H1 (cell line): ENCODE data around the gene BBX. TPM values are rescaled to one million over a fixed set of nuclear protein-coding genes. Genes with fewer than 3 reads are reported as not detected.

ENCODE experiments used
- CTCF ChIA-PET: fragments of 300-600 bp; sonication (Branson Sonifier 250); formaldehyde crosslinking; loops from one replicate; lab custom pipeline; 2021; ENCODE audit not compliant: partially characterized antibody; lab: Charles Lee
- POLR2A ChIA-PET: fragments of 300-600 bp; sonication (Branson Sonifier 250); formaldehyde crosslinking; loops from one replicate; lab custom pipeline; 2021; ENCODE audit warnings: inconsistent platforms; ENCODE audit not compliant: partially characterized antibody; lab: Charles Lee
- DNase-seq, 2 experiments: peaks; one replicate each; pipeline versions ENCODE4 v3.0.0 to v3.0.0-alpha.2; 2010 to 2022; ENCODE audit warnings: low spot score in 2 of 2, low read depth in 1 of 2, mixed read lengths in 1 of 2
- FAIRE-seq: peaks from 2 replicates; lab custom pipeline; 2011; peaks lifted over from hg19 to GRCh38; lab: Jason Lieb, UNC
- H2AFZ ChIP-seq: 2 replicates; pipeline ENCODE4 v1.8.1; 2012; ENCODE audit warnings: low read length, inconsistent platforms
- H2AK5ac ChIP-seq: 2 replicates; pipeline ENCODE4 v1.6.1; 2013; ENCODE audit warnings: low read depth, low read length
- H2BK120ac ChIP-seq: replicated peaks from 2 replicates; pipeline ENCODE3; 2013; ENCODE audit warnings: low read depth, low read length, inconsistent platforms
- H2BK12ac ChIP-seq: 2 replicates; pipeline ENCODE4 v1.6.1; 2013; ENCODE audit warnings: low read depth, low read length
- H2BK15ac ChIP-seq: 2 replicates; pipeline ENCODE4 v1.6.1; 2013; ENCODE audit warnings: low read length
- H2BK20ac ChIP-seq: 2 replicates; pipeline ENCODE4 v1.6.1; 2013; ENCODE audit warnings: low read length
- H2BK5ac ChIP-seq: 2 replicates; pipeline ENCODE4 v1.6.1; 2013; ENCODE audit warnings: low read depth, low read length
- H3K14ac ChIP-seq: 2 replicates; pipeline ENCODE4 v1.6.1; 2013; ENCODE audit warnings: inconsistent platforms; ENCODE audit not compliant: insufficient read length
- H3K18ac ChIP-seq: 2 replicates; pipeline ENCODE4 v1.6.1; 2013; ENCODE audit warnings: low read length; ENCODE audit errors: extremely low read depth
- H3K23ac ChIP-seq: 2 replicates; pipeline ENCODE4 v1.6.1; 2013; ENCODE audit warnings: inconsistent platforms; ENCODE audit not compliant: insufficient read length
- H3K23me2 ChIP-seq: 2 replicates; pipeline ENCODE4 v1.6.1; 2013; ENCODE audit warnings: low read depth, low read length
- H3K27ac ChIP-seq: 2 replicates; pipeline ENCODE4 v1.6.1; 2011; ENCODE audit warnings: low read depth, low read length, inconsistent platforms
- H3K27me3 ChIP-seq, 4 experiments: replicated peaks in 1 of 4; 1 replicate in 1 of 4; 2 replicates in 3 of 4; pipeline versions ENCODE4 v1.6.1 to v1.8.1; 2011 to 2013; ENCODE audit warnings: low read length in 3 of 4, mild to moderate bottlenecking in 3 of 4, inconsistent platforms in 2 of 4, mixed read lengths in 2 of 4, moderate library complexity in 1 of 4; ENCODE audit not compliant: control insufficient read depth in 3 of 4, insufficient read depth in 3 of 4; ENCODE audit errors: extremely low read depth in 1 of 4
- H3K36me3 ChIP-seq, 4 experiments: 2 replicates each; pipeline versions ENCODE4 v1.6.1 to v1.8.1; 2011 to 2013; ENCODE audit warnings: mild to moderate bottlenecking in 4 of 4, low read length in 3 of 4, moderate library complexity in 2 of 4, control low read depth in 1 of 4, inconsistent platforms in 1 of 4; ENCODE audit not compliant: insufficient read depth in 4 of 4, control insufficient read depth in 2 of 4
- H3K4ac ChIP-seq: replicated peaks from 2 replicates; pipeline ENCODE3; 2013; ENCODE audit warnings: low read length, low read depth, mixed read lengths, inconsistent platforms; ENCODE audit not compliant: insufficient read length
- H3K4me1 ChIP-seq, 4 experiments: replicated peaks in 1 of 4; 1 replicate in 1 of 4; 2 replicates in 3 of 4; pipeline versions ENCODE4 v1.6.1 to v1.8.1; 2011 to 2013; ENCODE audit warnings: low read length in 3 of 4, inconsistent platforms in 2 of 4, mixed read lengths in 1 of 4; ENCODE audit not compliant: insufficient read depth in 4 of 4, control insufficient read depth in 3 of 4
- H3K4me2 ChIP-seq, 2 experiments: 2 replicates each; pipeline versions ENCODE4 v1.6.1 to v1.8.1; 2011 to 2013; ENCODE audit warnings: low read depth in 2 of 2, low read length in 2 of 2, control low read depth in 1 of 2, inconsistent platforms in 1 of 2, mild to moderate bottlenecking in 1 of 2; ENCODE audit not compliant: insufficient read depth in 1 of 2
- H3K4me3 ChIP-seq, 4 experiments: fragments of 200-600, 300-600 bp in 1 of 4; sonication (generic), shearing (Covaris generic), sonication (Bioruptor Twin) in 1 of 4; 2 replicates each; pipeline versions ENCODE4 v1.5.1 to v1.8.1; 2011 to 2016; ENCODE audit warnings: low read length in 4 of 4, low read depth in 3 of 4, control low read depth in 2 of 4, inconsistent platforms in 2 of 4, mild to moderate bottlenecking in 2 of 4, mixed read lengths in 1 of 4, moderate library complexity in 1 of 4; ENCODE audit not compliant: insufficient read depth in 2 of 4; ENCODE audit errors: extremely low read depth in 1 of 4
- H3K56ac ChIP-seq: replicated peaks from 2 replicates; pipeline ENCODE3; 2013; ENCODE audit warnings: low read depth, mild to moderate bottlenecking, mixed read lengths, low read length, inconsistent platforms; ENCODE audit not compliant: insufficient read length
- H3K79me1 ChIP-seq: 2 replicates; pipeline ENCODE4 v1.6.1; 2013; ENCODE audit warnings: low read depth, low read length, control low read depth
- H3K79me2 ChIP-seq, 2 experiments: 2 replicates each; pipeline versions ENCODE4 v1.6.1 to v1.8.1; 2012 to 2013; ENCODE audit warnings: low read length in 2 of 2, mild to moderate bottlenecking in 2 of 2, inconsistent platforms in 1 of 2; ENCODE audit not compliant: insufficient read depth in 2 of 2, control insufficient read depth in 1 of 2
- H3K9ac ChIP-seq, 4 experiments: replicated peaks in 1 of 4; 1 replicate in 1 of 4; 2 replicates in 3 of 4; pipeline versions ENCODE4 v1.6.1 to v1.8.1; 2011 to 2013; ENCODE audit warnings: low read depth in 3 of 4, low read length in 3 of 4, control low read depth in 2 of 4, mild to moderate bottlenecking in 2 of 4, moderate library complexity in 2 of 4, inconsistent platforms in 1 of 4; ENCODE audit errors: extremely low read depth in 1 of 4
- H3K9me3 ChIP-seq, 2 experiments: 2 replicates each; pipeline versions ENCODE4 v1.6.1 to v1.8.1; 2012 to 2013; ENCODE audit warnings: mild to moderate bottlenecking in 2 of 2, moderate library complexity in 2 of 2, control low read depth in 1 of 2, inconsistent platforms in 1 of 2, low read depth in 1 of 2, low read length in 1 of 2, mixed read lengths in 1 of 2; ENCODE audit not compliant: insufficient read depth in 2 of 2
- H4K20me1 ChIP-seq, 2 experiments: replicated peaks in 1 of 2; 2 replicates each; pipeline versions ENCODE3 to v1.8.1; 2011 to 2013; ENCODE audit warnings: inconsistent platforms in 2 of 2, low read length in 2 of 2, mild to moderate bottlenecking in 1 of 2; ENCODE audit not compliant: insufficient read depth in 2 of 2, control insufficient read depth in 1 of 2
- H4K5ac ChIP-seq: 2 replicates; pipeline ENCODE4 v1.6.1; 2013; ENCODE audit warnings: low read length, low read depth, mixed read lengths, inconsistent platforms; ENCODE audit not compliant: insufficient read length
- H4K8ac ChIP-seq: 2 replicates; pipeline ENCODE4 v1.8.0; 2013; ENCODE audit warnings: mild to moderate bottlenecking, moderate library complexity, low read length, inconsistent platforms; ENCODE audit not compliant: insufficient read depth; ENCODE audit errors: extremely low read depth
- H4K91ac ChIP-seq: replicated peaks from 2 replicates; pipeline ENCODE3; 2013; ENCODE audit warnings: low read length, mixed read lengths, inconsistent platforms; ENCODE audit not compliant: insufficient read length
- ASH2L ChIP-seq: fragments of 200-600, 300-600 bp; sonication (generic); IDR thresholded peaks from one replicate; pipeline ENCODE4 v1.7.1; 2017; ENCODE audit warnings: low read length
- CHD2 ChIP-seq: IDR thresholded peaks from 2 replicates; pipeline ENCODE4 v1.6.1; 2012; ENCODE audit warnings: low read length, improper control_type of control experiment
- EGR1 ChIP-seq: IDR thresholded peaks from 2 replicates; pipeline ENCODE4 v1.6.1; 2011; ENCODE audit warnings: low read depth, low read length, borderline replicate concordance
- FOSL1 ChIP-seq: IDR thresholded peaks from 2 replicates; pipeline ENCODE4 v1.6.1; 2011; ENCODE audit warnings: mild to moderate bottlenecking, low read depth, low read length, moderate library complexity; ENCODE audit not compliant: insufficient read depth
- GABPA ChIP-seq: IDR thresholded peaks from 2 replicates; pipeline ENCODE4 v1.6.1; 2011; ENCODE audit warnings: mild to moderate bottlenecking, low read length, moderate library complexity, borderline replicate concordance; ENCODE audit not compliant: insufficient read depth
- GTF2F1 ChIP-seq: IDR thresholded peaks from 2 replicates; pipeline ENCODE4 v1.6.1; 2012; ENCODE audit warnings: low read depth, low read length, improper control_type of control experiment, borderline replicate concordance
- HDAC2 ChIP-seq, 2 experiments: fragments of 300-600 bp in 1 of 2; sonication (generic) in 1 of 2; IDR thresholded peaks; 2 replicates each; pipeline ENCODE4 v1.6.1; 2011 to 2012; ENCODE audit warnings: low read depth in 2 of 2, low read length in 2 of 2, mild to moderate bottlenecking in 2 of 2, moderate library complexity in 2 of 2, borderline replicate concordance in 1 of 2, inconsistent platforms in 1 of 2
- JUN ChIP-seq: IDR thresholded peaks from 2 replicates; pipeline ENCODE4 v1.6.1; 2011; ENCODE audit warnings: low read depth, mild to moderate bottlenecking, improper control_type of control experiment, low read length
- KDM5A ChIP-seq: fragments of 200-600 bp; IDR thresholded peaks from 2 replicates; pipeline ENCODE4 v1.7.1; 2012; ENCODE audit warnings: mild to moderate bottlenecking, low read length, inconsistent platforms, mixed read lengths
- MAFK ChIP-seq: IDR thresholded peaks from 2 replicates; pipeline ENCODE4 v1.6.1; 2012; ENCODE audit warnings: low read depth, mild to moderate bottlenecking, improper control_type of control experiment, low read length
- POLR2A ChIP-seq, 2 experiments: IDR thresholded peaks; 1 replicate in 1 of 2; 2 replicates in 1 of 2; pipeline ENCODE4 v1.6.1; 2011; ENCODE audit warnings: low read depth in 2 of 2, low read length in 2 of 2, mild to moderate bottlenecking in 2 of 2; ENCODE audit errors: control extremely low read depth in 1 of 2
- POU5F1 ChIP-seq: IDR thresholded peaks from 2 replicates; pipeline ENCODE4 v1.6.1; 2011; ENCODE audit warnings: low read depth, mild to moderate bottlenecking, low read length, moderate library complexity
- SIRT6 ChIP-seq: IDR thresholded peaks from one replicate; pipeline ENCODE4 v1.7.1; 2012; ENCODE audit warnings: low read length, inconsistent platforms
- SUZ12 ChIP-seq: fragments of 200-600 bp; sonication (generic); IDR thresholded peaks from 2 replicates; pipeline ENCODE4 v1.6.1; 2012; ENCODE audit warnings: mild to moderate bottlenecking, inconsistent platforms, low read length, moderate library complexity, mixed read lengths
- TAF7 ChIP-seq: optimal IDR thresholded peaks from 2 replicates; pipeline ENCODE3; 2011; ENCODE audit warnings: low read depth, mild to moderate bottlenecking, inconsistent platforms, low read length, moderate library complexity, borderline replicate concordance
- TCF12 ChIP-seq: IDR thresholded peaks from 2 replicates; pipeline ENCODE4 v1.6.1; 2011; ENCODE audit warnings: low read depth, mild to moderate bottlenecking, low read length
- WGBS, 2 experiments: shearing (Covaris generic) in 1 of 2; methylation state at CpG; one replicate each; pipeline versions ENCODE4 v1.1.6 to v1.1.7; 2013 to 2015; ENCODE audit warnings: low lambda C conversion rate in 2 of 2, mixed read lengths in 2 of 2, inconsistent platforms in 1 of 2, low coverage in 1 of 2, missing lambda C conversion rate in 1 of 2; ENCODE audit not compliant: insufficient replicate concordance in 2 of 2, insufficient coverage in 1 of 2, insufficient read length in 1 of 2; ENCODE audit errors: extremely low coverage in 1 of 2, missing lambda C conversion rate in 1 of 2; 5-methylcytosine and 5-hydroxymethylcytosine counted together
- polyA plus RNA-seq, 7 experiments: library from polyadenylated mRNA; depleted of rRNA in 3 of 7; stranded (reverse) in 5 of 7; unstranded in 2 of 7; fragments of >200 nt in 5 of 7; fragments of 200-250 nt in 2 of 7; gene quantifications; 1 replicate in 5 of 7; 2 replicates in 1 of 7; 4 replicates in 1 of 7; pipeline versions ENCODE4 v1.2.1 to v1.2.3, GENCODE V29; 2011 to 2013; ENCODE audit warnings: missing spikeins in 2 of 7, mixed read lengths in 2 of 7
- total RNA-seq: library from RNA; stranded (reverse); fragmentation: NEBNext Ultra II Directional; extraction: Animal tissue kit (Norgen Biotek cat#: 25700); gene quantifications from 2 replicates; pipeline ENCODE4 v1.2.1, GENCODE V29; 2021

The BBX gene
- total and polyA plus RNA-seq, 2 of the 8 experiments (the other 6 are each of a cell fraction or from before 2014, with no cell fraction given) = 11.0 to 42.5 TPM

DNA sequence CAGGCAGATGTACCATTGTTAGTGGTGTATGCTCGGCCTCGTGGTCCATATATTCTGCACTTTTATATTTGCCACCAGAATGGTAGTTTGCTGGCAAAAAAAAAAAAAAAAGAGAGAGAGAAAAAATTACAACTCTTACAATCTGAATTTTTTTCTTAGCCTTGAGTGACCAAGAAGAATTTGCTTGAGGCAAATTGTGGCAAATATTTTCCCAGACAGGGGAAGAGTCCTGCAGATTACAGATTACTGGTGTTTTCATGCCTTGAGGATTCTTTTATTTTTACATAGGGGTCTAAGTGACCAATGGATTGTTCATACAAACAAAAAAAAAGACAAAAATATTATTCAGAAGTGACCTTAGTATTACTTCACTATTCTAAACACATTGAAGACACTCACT lies 283.3 kb downstream of the BBX start:
- Histone ChIP-seq H3K4me3 (no peak overlapping the region), H3K9ac (no peak overlapping the region), H3K4ac (no peak overlapping the region), H4K5ac (no peak overlapping the region), H2BK20ac (no peak overlapping the region), H2BK15ac (no peak overlapping the region), H3K4me2 (no peak overlapping the region), H3K56ac (no peak overlapping the region), H2BK120ac (no peak overlapping the region), H3K9me3 (no peaks in the 10 kb centered on the region), H3K27me3 (no peaks in the 10 kb centered on the region), H2BK12ac (no peak overlapping the region), H2AFZ (no peak overlapping the region), H3K4me1 (peaks cover 0 to 8% (median 0%) of the 10 kb centered on the region in 4 experiments; a peak in 1 of 7 replicates), H3K14ac (no peak overlapping the region), H3K18ac (no peak overlapping the region), H3K79me2 (no peaks in the 10 kb centered on the region), H3K27ac (no peak overlapping the region), H2BK5ac (no peak overlapping the region), H4K8ac (no peak overlapping the region), H4K20me1 (peaks cover 0 to under 1% of the 10 kb centered on the region in 2 experiments), H3K23ac (no peak overlapping the region), H3K36me3 (peaks cover 13 to 32% (median 18%) of the 10 kb centered on the region in 4 experiments), H3K23me2 (no peaks in the 10 kb centered on the region), H4K91ac (no peak overlapping the region), H3K79me1 (no peaks in the 10 kb centered on the region), H2AK5ac (no peak overlapping the region)
- CTCF ChIA-PET = interaction anchor here (0.6 kb wide), 1 partner anchor 690 kb away, joined by 3 read pairs; no protein-coding TSS in a partner anchor
- FAIRE-seq = no peak
- POLR2A ChIA-PET = no interaction called here
- 96% methylated on average over 2 of the region's 2 CpGs; no CpG with 5 or more reads in 1 of the 2 experiments for WGBS, 2 experiments
- DNase-seq = no peak
- TF ChIP-seq POLR2A (IDR thresholded peaks at IDR 0.05; ENCODE audit: control extremely low read depth in 1 of 2, low read depth in 2 of 2, low read length in 2 of 2) (no peak), GABPA (no peak), TAF7 (no peak), KDM5A (no peak), HDAC2 (IDR thresholded peaks at IDR 0.05; ENCODE audit: borderline replicate concordance in 1 of 2, low read depth in 2 of 2, low read length in 2 of 2) (no peak), ASH2L (no peak), POU5F1 (no peak), CHD2 (no peak), MAFK (no peak), SIRT6 (no peak), SUZ12 (no peak), TCF12 (no peak), EGR1 (no peak), GTF2F1 (no peak), JUN (no peak), FOSL1 (no peak)
